Astrocyte of the spinal cord (primary cell): Measurements from ENCODE around the gene TRPM1.

ENCODE experiments used
- DNase-seq: peaks from one replicate; pipeline ENCODE4 v3.0.0; 2011; ENCODE audit warnings: low read depth, low spot score
- H3K4me3 ChIP-seq: 2 replicates; pipeline ENCODE4 v1.5.1; 2011; ENCODE audit warnings: low read depth, mild to moderate bottlenecking, low read length, moderate library complexity
- CTCF ChIP-seq: IDR thresholded peaks from 2 replicates; pipeline ENCODE4 v1.5.1; 2012; ENCODE audit warnings: low read depth, mild to moderate bottlenecking, low read length, inconsistent platforms
- in situ Hi-C: cut with HindIII; loops from 2 replicates; pipeline ENCODE4 v1.10.0; 2017; ENCODE audit warnings: low sequenced_read_pairs

TRPM1 gene

GRCh38 chr15:30984118-30984517 lies 117.4 kb downstream of the TRPM1 start:
- TF ChIP-seq CTCF = no peak
- no peak for DNase-seq
- H3K4me3 ChIP-seq = no peak overlapping the region
- in situ Hi-C loops = no loop called here

GRCh38 chr15:30979457-30979856 lies 122.1 kb downstream of the TRPM1 start:
- in situ Hi-C loops = no loop called here
- H3K4me3 ChIP-seq = no peak overlapping the region
- TF ChIP-seq CTCF = no peak
- DNase-seq = no peak

GRCh38 chr15:30978328-30978727 lies 123.2 kb downstream of the TRPM1 start:
- no peak overlapping the region for H3K4me3 ChIP-seq
- in situ Hi-C loops = no loop called here
- no peak for TF ChIP-seq CTCF
- DNase-seq = no peak

GRCh38 chr15:30974112-30974511 lies 127.4 kb downstream of the TRPM1 start:
- in situ Hi-C loops = no loop called here
- TF ChIP-seq CTCF = no peak
- H3K4me3 ChIP-seq = no peak overlapping the region
- no peak for DNase-seq

GRCh38 chr15:30973379-30973778 lies 128.1 kb downstream of the TRPM1 start:
- no peak overlapping the region for H3K4me3 ChIP-seq
- no peak for DNase-seq
- no peak for TF ChIP-seq CTCF
- in situ Hi-C loops = no loop called here

- H3K4me3 ChIP-seq = no peak overlapping the region
- in situ Hi-C loops = no loop called here
- TF ChIP-seq CTCF = no peak
- no peak for DNase-seq
These were observed 131.8 kb downstream of the TRPM1 start for GRCh38 chr15:30969724-30970123.

- in situ Hi-C loops = no loop called here
- TF ChIP-seq CTCF = no peak
These were observed 137.8 kb downstream of the TRPM1 start for GRCh38 chr15:30963681-30964080.

More at GRCh38 chr15:30963681-30964080, 137.8 kb downstream of the TRPM1 start:
- no peak for DNase-seq
- no peak overlapping the region for H3K4me3 ChIP-seq
